ENCODE data around the gene MCM5.
"Not testable (repeated sequence)": the region's sequence is repeated elsewhere in the genome, so short reads cannot be mapped to it uniquely, and the experiment has no call there.

Gene MCM5

GRCh38 chr22:35452351-35452781, 52.4 kb downstream of the MCM5 start:
- no peak for DNase-seq (ENCODE audit: low spot score)

- no peak for DNase-seq (ENCODE audit: low spot score)
These were observed 53.1 kb downstream of the MCM5 start for GRCh38 chr22:35452810-35453743.

GRCh38 chr22:35454416-35455054, 54.6 kb downstream of the MCM5 start:
- no peak for DNase-seq (ENCODE audit: low spot score)

GRCh38 chr22:35455529-35455928, 55.6 kb downstream of the MCM5 start:
- DNase-seq (ENCODE audit: low spot score), result no peak

- no peak for DNase-seq (ENCODE audit: low spot score)
These were observed 56.8 kb downstream of the MCM5 start for GRCh38 chr22:35456757-35457156.

GRCh38 chr22:35457729-35458546, 58.0 kb downstream of the MCM5 start:
- DNase-seq (ENCODE audit: low spot score), result no peak

GRCh38 chr22:35458547-35459422, 58.8 kb downstream of the MCM5 start:
- DNase-seq (ENCODE audit: low spot score), result no peak

- no peak for DNase-seq (ENCODE audit: low spot score)
These were observed 59.5 kb downstream of the MCM5 start for GRCh38 chr22:35459423-35459894.

GRCh38 chr22:35459976-35460375, 60.0 kb downstream of the MCM5 start:
- not testable (repeated sequence) for DNase-seq (ENCODE audit: low spot score)

- DNase-seq (ENCODE audit: low spot score), result no peak
These were observed 60.7 kb downstream of the MCM5 start for GRCh38 chr22:35460688-35461087.

- DNase-seq (ENCODE audit: low spot score), result no peak
These were observed 62.7 kb downstream of the MCM5 start for GRCh38 chr22:35462498-35463230.

- no peak for DNase-seq (ENCODE audit: low spot score)
These were observed 63.4 kb downstream of the MCM5 start for GRCh38 chr22:35463231-35463933.

- no peak for DNase-seq (ENCODE audit: low spot score)
These were observed 64.5 kb downstream of the MCM5 start for GRCh38 chr22:35464399-35464798.

- DNase-seq (ENCODE audit: low spot score), result no peak
These were observed 65.3 kb downstream of the MCM5 start for GRCh38 chr22:35465109-35465701.

- DNase-seq (ENCODE audit: low spot score), result peak; percentile 67
These were observed 67.9 kb downstream of the MCM5 start for GRCh38 chr22:35467681-35468434.

GRCh38 chr22:35470903-35471321, 71.0 kb downstream of the MCM5 start:
- no peak for DNase-seq (ENCODE audit: low spot score)

- not testable (repeated sequence) for DNase-seq (ENCODE audit: low spot score)
These were observed 71.6 kb downstream of the MCM5 start for GRCh38 chr22:35471566-35471965.

GRCh38 chr22:35472488-35472887, 72.5 kb downstream of the MCM5 start:
- DNase-seq (ENCODE audit: low spot score), result no peak

GRCh38 chr22:35473971-35474370, 74.0 kb downstream of the MCM5 start:
- DNase-seq (ENCODE audit: low spot score), result no peak

All from iPS-NIHi11 (cell line).